ENCODE data around the gene CXorf58.
A peak's percentile ranks its signal among the peaks of the same experiment; 100 is the strongest.
"Not testable (repeated sequence)": the region's sequence is repeated elsewhere in the genome, so short reads cannot be mapped to it uniquely, and the experiment has no call there.

CXorf58 gene

GRCh38 chrX:23907498-23908218, at the start of gene CXorf58, which contains the start of gene APOO:
Gene CXorf58, plus strand, starts transcription at chrX:23908006. Its CDS starts 2,297 bp downstream, at chrX:23910303.
Gene APOO, minus strand, starts transcription at chrX:23907938. Its CDS starts 236 bp downstream, at chrX:23907702.
- DNase-seq = peak; percentile 93

- DNase-seq = not testable (repeated sequence)
These were observed 48.6 kb upstream of the CXorf58 start for GRCh38 chrX:23859238-23859637.

- no peak for DNase-seq
These were observed 46.5 kb upstream of the CXorf58 start for GRCh38 chrX:23861215-23861896.

- DNase-seq = not testable (repeated sequence)
These were observed 45.9 kb upstream of the CXorf58 start for GRCh38 chrX:23861952-23862351.

GRCh38 chrX:23864742-23865326, 43.0 kb upstream of the CXorf58 start:
- no peak for DNase-seq

GRCh38 chrX:23870041-23870440, 37.8 kb upstream of the CXorf58 start:
- DNase-seq = no peak

- no peak for DNase-seq
These were observed 35.8 kb upstream of the CXorf58 start for GRCh38 chrX:23871905-23872546.

GRCh38 chrX:23879380-23880090, 28.3 kb upstream of the CXorf58 start:
- no peak for DNase-seq

GRCh38 chrX:23883737-23884354, 24.0 kb upstream of the CXorf58 start:
- no peak for DNase-seq

- DNase-seq = no peak
These were observed 23.3 kb upstream of the CXorf58 start for GRCh38 chrX:23884427-23885024.

GRCh38 chrX:23885803-23886202, 22.0 kb upstream of the CXorf58 start:
- DNase-seq = no peak

- no peak for DNase-seq
These were observed 20.4 kb upstream of the CXorf58 start for GRCh38 chrX:23887451-23887850.

- no peak for DNase-seq
These were observed 19.9 kb upstream of the CXorf58 start for GRCh38 chrX:23887918-23888317.

GRCh38 chrX:23888887-23889501, 18.8 kb upstream of the CXorf58 start:
- no peak for DNase-seq

- DNase-seq = no peak
These were observed 16.9 kb upstream of the CXorf58 start for GRCh38 chrX:23890933-23891332.

- DNase-seq = not testable (repeated sequence)
These were observed 12.8 kb upstream of the CXorf58 start for GRCh38 chrX:23894993-23895392.

- DNase-seq = not testable (repeated sequence)
These were observed 11.3 kb upstream of the CXorf58 start for GRCh38 chrX:23896539-23896938.

- DNase-seq = no peak
These were observed 10.8 kb upstream of the CXorf58 start for GRCh38 chrX:23896981-23897380.

GRCh38 chrX:23898412-23898959, 9.3 kb upstream of the CXorf58 start:
- DNase-seq = no peak

GRCh38 chrX:23900220-23900797, 7.5 kb upstream of the CXorf58 start:
- DNase-seq = no peak

- DNase-seq = no peak
These were observed 6.7 kb upstream of the CXorf58 start for GRCh38 chrX:23901060-23901459.

Measured in left hindlimb (tissue), 1 donor.